Measurements from ENCODE around the gene XYLB. TPM values are rescaled to one million over a fixed set of nuclear protein-coding genes. Genes with fewer than 3 reads are reported as not detected.

Gene XYLB
- total and polyA plus RNA-seq, 11 donors: 0.23 to 2.9 (median 0.61) TPM

DNA sequence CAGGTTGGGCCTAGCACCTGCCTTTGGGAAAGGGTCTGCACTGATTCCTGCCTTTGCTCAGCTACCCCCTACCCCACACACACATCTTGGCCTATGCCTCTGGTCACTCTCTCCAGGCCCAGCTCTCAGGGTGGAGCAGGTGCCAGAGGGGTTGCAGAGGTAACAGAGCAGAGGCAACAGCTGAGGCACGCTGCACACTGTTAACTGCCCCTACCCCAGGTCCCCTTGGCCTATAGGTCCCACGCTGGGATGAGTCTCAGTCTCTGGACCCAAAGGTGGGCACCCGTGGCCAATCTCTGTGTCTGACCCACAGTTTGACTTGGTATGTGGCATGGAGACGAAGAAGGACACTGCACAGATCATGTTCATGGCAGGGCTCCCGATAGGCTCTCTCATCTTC, 39.6 kb upstream of the XYLB start:
- Histone ChIP-seq H3K36me3 (no peaks in the 10 kb centered on the region), H3K9me3 (peaks cover 0 to 2% (median 0%) of the 10 kb centered on the region in 12 donors), H3K27ac (no peak overlapping the region), H3K4me3 (no peak overlapping the region), H3K4me1 (peaks cover 0 to 4% (median 0%) of the 10 kb centered on the region in 12 donors), H3K27me3 (no peaks in the 10 kb centered on the region)
- WGBS, 4 donors: 84 to 92% (median 91%) methylated on average over 5 of the region's 5 CpGs
- TF ChIP-seq, protein P1, sequence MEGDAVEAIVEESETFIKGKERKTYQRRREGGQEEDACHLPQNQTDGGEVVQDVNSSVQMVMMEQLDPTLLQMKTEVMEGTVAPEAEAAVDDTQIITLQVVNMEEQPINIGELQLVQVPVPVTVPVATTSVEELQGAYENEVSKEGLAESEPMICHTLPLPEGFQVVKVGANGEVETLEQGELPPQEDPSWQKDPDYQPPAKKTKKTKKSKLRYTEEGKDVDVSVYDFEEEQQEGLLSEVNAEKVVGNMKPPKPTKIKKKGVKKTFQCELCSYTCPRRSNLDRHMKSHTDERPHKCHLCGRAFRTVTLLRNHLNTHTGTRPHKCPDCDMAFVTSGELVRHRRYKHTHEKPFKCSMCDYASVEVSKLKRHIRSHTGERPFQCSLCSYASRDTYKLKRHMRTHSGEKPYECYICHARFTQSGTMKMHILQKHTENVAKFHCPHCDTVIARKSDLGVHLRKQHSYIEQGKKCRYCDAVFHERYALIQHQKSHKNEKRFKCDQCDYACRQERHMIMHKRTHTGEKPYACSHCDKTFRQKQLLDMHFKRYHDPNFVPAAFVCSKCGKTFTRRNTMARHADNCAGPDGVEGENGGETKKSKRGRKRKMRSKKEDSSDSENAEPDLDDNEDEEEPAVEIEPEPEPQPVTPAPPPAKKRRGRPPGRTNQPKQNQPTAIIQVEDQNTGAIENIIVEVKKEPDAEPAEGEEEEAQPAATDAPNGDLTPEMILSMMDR (IDR thresholded peaks at IDR 0.05): no peak
- no peak for TF ChIP-seq POLR2A (IDR thresholded peaks at IDR 0.05)
- ATAC-seq: no peak
- intact Hi-C loops (cut with DNase I): no loop called here
- no peak for DNase-seq

DNA sequence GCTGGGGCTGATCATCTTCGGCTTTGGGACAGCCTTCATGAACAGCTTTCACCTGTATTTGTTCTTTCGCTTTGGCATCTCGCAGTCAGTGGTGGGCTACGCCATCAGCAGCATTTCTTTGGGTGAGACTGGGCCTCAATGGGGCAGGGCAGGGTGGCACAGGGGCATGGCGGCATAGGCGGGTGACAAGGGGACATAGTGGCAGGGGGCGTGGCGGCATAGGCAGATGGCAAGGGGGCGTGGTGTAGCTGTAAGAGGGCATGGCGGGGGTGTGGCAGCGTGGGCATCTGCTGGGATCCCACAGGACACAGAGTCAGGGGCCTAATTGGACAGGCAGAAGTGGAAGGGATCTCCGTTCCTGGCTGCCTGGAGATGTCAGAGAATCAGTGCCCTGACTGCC, 39.0 kb upstream of the XYLB start:
- Histone ChIP-seq H3K36me3 (no peaks in the 10 kb centered on the region), H3K4me3 (no peak overlapping the region), H3K27ac (no peak overlapping the region), H3K9me3 (peaks cover 0 to 2% (median 0%) of the 10 kb centered on the region in 12 donors), H3K4me1 (peaks cover 0 to 4% (median 0%) of the 10 kb centered on the region in 12 donors), H3K27me3 (no peaks in the 10 kb centered on the region)
- intact Hi-C loops (cut with DNase I): no loop called here
- ATAC-seq (no peak), DNase-seq (no peak)
- 88 to 94% (median 90%) methylated on average over 10 to 12 of the region's 12 CpGs for WGBS, 4 donors
- TF ChIP-seq, protein P1 (IDR thresholded peaks at IDR 0.05): no peak
- no peak for TF ChIP-seq POLR2A (IDR thresholded peaks at IDR 0.05)

DNA sequence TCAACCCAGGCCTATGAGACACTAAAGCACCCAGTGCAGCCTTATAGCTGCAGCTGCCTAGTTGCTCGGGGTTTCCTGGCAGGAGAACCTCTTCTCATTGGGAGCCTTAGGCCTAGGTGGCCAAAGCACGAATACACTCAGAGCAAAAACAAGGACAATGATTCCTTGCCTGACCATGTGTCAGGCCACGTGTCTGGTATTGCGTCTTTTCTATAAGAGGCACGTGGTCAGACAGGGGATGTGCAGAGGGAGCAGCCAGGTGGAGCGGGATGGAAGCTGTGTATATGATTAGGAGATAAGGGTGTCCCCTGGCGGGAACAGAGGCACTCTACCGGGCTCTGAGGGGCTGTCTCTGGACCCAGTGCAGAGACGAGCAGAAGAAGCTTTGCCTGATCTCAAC, 38.1 kb upstream of the XYLB start:
- DNase-seq: no peak
- WGBS, 4 donors: 83 to 87% (median 86%) methylated on average over 9 of the region's 9 CpGs

DNA sequence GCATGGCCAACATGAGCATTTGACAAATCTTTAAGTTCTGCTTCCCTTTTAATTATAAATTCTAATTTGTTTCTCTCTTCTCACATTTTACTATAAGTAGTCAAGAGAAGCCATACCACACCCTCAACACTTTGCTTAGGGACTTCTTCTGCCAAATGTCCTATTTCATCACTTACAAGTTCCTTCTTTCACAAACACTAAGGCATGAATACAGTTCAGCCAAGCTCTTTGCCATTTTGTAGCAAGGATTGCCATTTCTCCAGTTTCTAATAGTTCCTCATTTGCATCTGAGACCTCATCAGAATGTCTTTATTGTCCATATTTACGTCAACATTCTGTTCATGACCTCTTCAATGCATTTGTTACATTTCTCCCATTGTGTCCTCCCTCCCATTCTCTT, 35.1 kb upstream of the XYLB start:
- H3K9me3 ChIP-seq: no peaks in the 10 kb centered on the region
- WGBS, 4 donors: 80 to 87% (median 83%) methylated on average over 1 of the region's 1 CpG
- no peaks in the 10 kb centered on the region for H3K36me3 ChIP-seq
- no peak for TF ChIP-seq POLR2A (IDR thresholded peaks at IDR 0.05)
- TF ChIP-seq, protein P1 (IDR thresholded peaks at IDR 0.05): no peak
- intact Hi-C loops (cut with DNase I): no loop called here
- H3K4me1 ChIP-seq: peaks cover 0 to 4% (median 0%) of the 10 kb centered on the region in 12 donors
- no peak overlapping the region for H3K4me3 ChIP-seq
- DNase-seq (no peak), ATAC-seq (no peak)
- H3K27me3 ChIP-seq: no peaks in the 10 kb centered on the region
- H3K27ac ChIP-seq: no peak overlapping the region

More for the DNA sequence above, 38.1 kb upstream of the XYLB start:
- intact Hi-C loops (cut with DNase I): no loop called here
- H3K4me1 ChIP-seq: peaks cover 0 to 4% (median 0%) of the 10 kb centered on the region in 12 donors
- H3K27ac ChIP-seq: no peak overlapping the region
- H3K9me3 ChIP-seq: peaks cover 0 to 2% (median 0%) of the 10 kb centered on the region in 12 donors
- TF ChIP-seq, protein P1 (IDR thresholded peaks at IDR 0.05): no peak
- no peak for TF ChIP-seq POLR2A (IDR thresholded peaks at IDR 0.05)
- no peaks in the 10 kb centered on the region for H3K36me3 ChIP-seq
- no peak for ATAC-seq
- no peaks in the 10 kb centered on the region for H3K27me3 ChIP-seq
- H3K4me3 ChIP-seq: no peak overlapping the region
